ENCODE measurements around the gene CMAS. TPM values are rescaled to one million over a fixed set of nuclear protein-coding genes. Genes with fewer than 3 reads are reported as not detected.

CMAS gene
- total and polyA plus RNA-seq, 12 donors = 18.1 to 41.2 (median 35.1) TPM

- Histone ChIP-seq H3K4me1 (peaks cover 0 to 16% (median 5%) of the 10 kb centered on the region in 9 donors), H3K9me3 (peaks cover 0 to 5% (median 0%) of the 10 kb centered on the region in 11 donors), H3K36me3 (no peaks in the 10 kb centered on the region), H3K27ac (peak overlapping the region in 2 of 10 donors; percentile 6 to 27), H3K4me3 (no peak overlapping the region), H3K27me3 (no peaks in the 10 kb centered on the region)
- DNase-seq (no peak), ATAC-seq (no peak)
- intact Hi-C loops (cut with DNase I) = no loop called here
- WGBS, 2 donors = 35 to 52% methylated on average over 4 of the region's 4 CpGs
- TF ChIP-seq, protein P1, sequence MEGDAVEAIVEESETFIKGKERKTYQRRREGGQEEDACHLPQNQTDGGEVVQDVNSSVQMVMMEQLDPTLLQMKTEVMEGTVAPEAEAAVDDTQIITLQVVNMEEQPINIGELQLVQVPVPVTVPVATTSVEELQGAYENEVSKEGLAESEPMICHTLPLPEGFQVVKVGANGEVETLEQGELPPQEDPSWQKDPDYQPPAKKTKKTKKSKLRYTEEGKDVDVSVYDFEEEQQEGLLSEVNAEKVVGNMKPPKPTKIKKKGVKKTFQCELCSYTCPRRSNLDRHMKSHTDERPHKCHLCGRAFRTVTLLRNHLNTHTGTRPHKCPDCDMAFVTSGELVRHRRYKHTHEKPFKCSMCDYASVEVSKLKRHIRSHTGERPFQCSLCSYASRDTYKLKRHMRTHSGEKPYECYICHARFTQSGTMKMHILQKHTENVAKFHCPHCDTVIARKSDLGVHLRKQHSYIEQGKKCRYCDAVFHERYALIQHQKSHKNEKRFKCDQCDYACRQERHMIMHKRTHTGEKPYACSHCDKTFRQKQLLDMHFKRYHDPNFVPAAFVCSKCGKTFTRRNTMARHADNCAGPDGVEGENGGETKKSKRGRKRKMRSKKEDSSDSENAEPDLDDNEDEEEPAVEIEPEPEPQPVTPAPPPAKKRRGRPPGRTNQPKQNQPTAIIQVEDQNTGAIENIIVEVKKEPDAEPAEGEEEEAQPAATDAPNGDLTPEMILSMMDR (IDR thresholded peaks at IDR 0.05) = no peak
Observed at GRCh38 chr12:22034709-22035506, 11.1 kb upstream of the CMAS start.

DNA sequence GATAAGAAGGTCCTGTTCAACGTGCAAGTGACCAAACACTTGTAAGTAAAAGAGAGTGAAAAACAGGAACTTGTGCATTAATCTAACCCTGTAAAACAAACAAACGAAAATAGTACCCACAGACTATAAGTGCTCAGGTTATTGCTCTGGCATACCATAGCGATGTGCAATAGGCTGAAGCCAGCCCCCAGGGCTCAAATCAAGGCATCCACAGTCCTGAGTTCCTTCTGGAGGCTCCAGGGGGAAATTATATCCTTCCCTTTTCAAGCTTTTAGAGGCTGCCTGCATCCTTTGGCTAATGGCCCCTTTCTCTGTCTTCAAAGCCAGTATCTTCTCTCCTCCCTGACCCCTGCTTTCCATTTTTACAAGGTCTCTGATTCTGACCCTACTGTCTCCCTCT is 8.1 kb upstream of the CMAS start:
- no peaks in the 10 kb centered on the region for H3K36me3 ChIP-seq
- DNase-seq (no peak), ATAC-seq (no peak)
- H3K27me3 ChIP-seq = no peaks in the 10 kb centered on the region
- H3K4me3 ChIP-seq = no peak overlapping the region
- H3K4me1 ChIP-seq = peaks cover 0 to 16% (median 5%) of the 10 kb centered on the region in 9 donors
- no peak overlapping the region for H3K27ac ChIP-seq
- TF ChIP-seq, protein P1 (IDR thresholded peaks at IDR 0.05) = no peak
- intact Hi-C loops (cut with DNase I) = no loop called here
- 68 to 75% methylated on average over 3 of the region's 3 CpGs for WGBS, 2 donors
- H3K9me3 ChIP-seq = peaks cover 0 to 5% (median 0%) of the 10 kb centered on the region in 11 donors

DNA sequence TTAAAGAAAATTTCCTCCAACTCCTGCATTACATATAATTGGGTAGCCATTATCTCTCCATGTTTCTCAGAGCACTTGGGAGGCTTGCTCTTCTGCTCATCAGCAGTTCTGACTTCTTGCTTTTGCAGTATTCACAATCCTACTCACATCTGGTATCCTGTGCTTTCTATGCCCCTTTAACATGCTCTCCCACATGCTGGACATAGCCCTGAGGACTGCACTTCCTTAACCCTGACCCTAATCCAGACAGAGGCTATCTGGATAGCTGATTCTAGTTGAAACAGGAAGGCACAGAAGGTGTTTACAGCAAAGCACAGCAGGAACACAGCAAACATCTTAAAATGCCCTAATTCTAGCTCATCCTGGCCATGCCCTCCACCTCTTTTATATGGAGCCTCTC is 7.3 kb upstream of the CMAS start:
- Histone ChIP-seq H3K4me3 (no peak overlapping the region), H3K27me3 (no peaks in the 10 kb centered on the region), H3K36me3 (no peaks in the 10 kb centered on the region), H3K9me3 (peaks cover 0 to 5% (median 0%) of the 10 kb centered on the region in 11 donors), H3K4me1 (peaks cover 0 to 16% (median 5%) of the 10 kb centered on the region in 9 donors), H3K27ac (no peak overlapping the region)
- TF ChIP-seq, protein P1 (IDR thresholded peaks at IDR 0.05) = no peak
- no peak for ATAC-seq
- intact Hi-C loops (cut with DNase I) = no loop called here
- no peak for DNase-seq

GRCh38 chr12:22039361-22039760 is 6.7 kb upstream of the CMAS start:
- no peak overlapping the region for H3K27ac ChIP-seq
- DNase-seq = no peak
- H3K36me3 ChIP-seq = no peaks in the 10 kb centered on the region
- H3K4me1 ChIP-seq = peaks cover 0 to 13% (median 5%) of the 10 kb centered on the region in 9 donors
- intact Hi-C loops (cut with DNase I) = no loop called here
- H3K27me3 ChIP-seq = no peaks in the 10 kb centered on the region
- H3K4me3 ChIP-seq = no peak overlapping the region
- WGBS, 2 donors = 22 to 51% methylated on average over 4 of the region's 4 CpGs
- H3K9me3 ChIP-seq = peaks cover 0 to 5% (median 0%) of the 10 kb centered on the region in 11 donors
- no peak for ATAC-seq
- TF ChIP-seq, protein P1 (IDR thresholded peaks at IDR 0.05) = no peak

Data from heart right ventricle (tissue), 16 donors.